Amniotic epithelial cell (primary cell): ENCODE measurements around the gene UBQLN2.
"Not testable (repeated sequence)": the region's sequence is repeated elsewhere in the genome, so short reads cannot be mapped to it uniquely, and the experiment has no call there.

Source experiments
- DNase-seq: peaks from one replicate; pipeline ENCODE4 v3.0.0-alpha.2; 2010; ENCODE audit warnings: low read depth

UBQLN2 gene

DNA sequence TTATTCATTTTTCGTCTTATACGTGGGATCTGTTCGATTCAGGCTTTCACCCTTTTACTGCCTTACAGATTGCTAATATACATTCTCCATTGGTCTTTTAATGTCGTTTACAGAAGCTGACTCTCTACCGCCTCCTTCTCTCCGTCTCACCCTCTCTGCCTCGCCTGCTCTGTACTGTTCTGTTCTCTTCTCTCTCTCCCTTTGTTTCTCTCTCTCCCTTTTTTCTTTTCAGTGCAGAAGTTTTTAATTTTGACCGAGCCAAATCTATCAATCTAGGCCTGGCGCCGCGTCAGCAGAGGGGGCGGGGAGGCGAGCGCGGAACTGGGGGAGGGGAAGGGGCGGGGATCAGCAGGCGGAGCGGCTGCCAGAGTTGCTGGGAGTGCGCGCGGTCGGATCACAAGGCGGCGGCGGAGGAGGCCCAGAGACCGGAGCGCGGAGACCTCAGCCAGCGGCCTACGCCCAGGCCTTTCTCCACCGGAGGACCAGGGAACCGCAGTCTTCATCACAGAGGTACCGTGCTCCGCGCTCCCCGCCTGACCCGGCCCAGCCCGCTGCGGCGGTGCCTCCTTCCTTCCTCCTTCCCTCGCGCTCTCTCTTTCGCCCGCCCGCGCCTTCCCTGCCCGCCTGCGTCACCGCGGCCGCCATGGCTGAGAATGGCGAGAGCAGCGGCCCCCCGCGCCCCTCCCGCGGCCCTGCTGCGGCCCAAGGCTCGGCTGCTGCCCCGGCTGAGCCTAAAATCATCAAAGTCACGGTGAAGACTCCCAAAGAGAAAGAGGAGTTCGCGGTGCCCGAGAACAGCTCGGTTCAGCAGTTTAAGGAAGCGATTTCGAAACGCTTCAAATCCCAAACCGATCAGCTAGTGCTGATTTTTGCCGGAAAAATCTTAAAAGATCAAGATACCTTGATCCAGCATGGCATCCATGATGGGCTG lies at the start of gene UBQLN2:
Gene UBQLN2, plus strand, starts transcription at position 397 of the 931 bp plus-strand sequence. Its CDS starts 247 bp downstream, at position 644.
- DNase-seq, result peak; percentile 71

DNA sequence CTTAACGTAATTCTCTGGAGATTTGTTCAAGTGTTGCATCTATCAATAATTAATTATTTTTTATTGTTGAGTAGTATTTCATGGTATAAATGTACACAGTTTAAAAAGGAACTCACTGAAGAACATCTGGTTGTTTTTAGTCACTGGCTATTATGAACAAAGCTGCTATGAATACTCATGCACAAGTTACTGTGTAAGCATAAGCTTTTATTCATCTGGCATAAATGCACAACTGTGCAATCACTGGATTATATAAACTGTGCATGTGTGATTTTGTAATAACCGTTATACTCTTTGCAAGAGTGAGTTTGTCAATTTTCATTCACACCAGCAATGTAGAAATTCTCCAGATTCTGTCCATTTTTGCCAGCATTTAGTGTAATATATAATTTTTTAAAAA lies 43.8 kb upstream of the UBQLN2 start:
- DNase-seq, result no peak

DNA sequence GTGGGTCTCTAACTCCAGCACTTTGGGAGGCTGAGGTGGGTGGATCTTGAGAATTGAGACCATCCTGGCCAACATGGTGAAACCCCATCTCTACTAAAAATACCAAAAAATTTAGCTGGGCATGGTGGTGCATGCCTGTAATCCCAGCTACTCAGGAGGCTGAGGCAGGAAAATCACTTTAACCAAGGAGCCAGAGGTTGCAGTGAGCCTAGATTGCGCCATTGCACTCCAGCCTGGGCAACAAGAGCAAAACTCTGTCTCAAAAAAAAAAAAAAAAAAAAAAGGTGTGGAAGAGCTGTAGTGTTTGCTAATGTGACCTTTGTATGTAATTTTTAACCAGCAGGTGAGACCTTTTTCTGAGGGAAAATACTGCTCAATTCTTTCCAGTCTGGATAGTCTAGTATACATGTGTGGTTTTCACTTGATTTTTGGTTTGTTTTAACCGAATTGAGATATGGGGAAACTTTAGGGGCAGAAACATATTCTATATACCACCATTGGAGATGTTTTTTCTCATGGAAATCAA lies 33.9 kb upstream of the UBQLN2 start:
- not testable (repeated sequence) for DNase-seq

DNA sequence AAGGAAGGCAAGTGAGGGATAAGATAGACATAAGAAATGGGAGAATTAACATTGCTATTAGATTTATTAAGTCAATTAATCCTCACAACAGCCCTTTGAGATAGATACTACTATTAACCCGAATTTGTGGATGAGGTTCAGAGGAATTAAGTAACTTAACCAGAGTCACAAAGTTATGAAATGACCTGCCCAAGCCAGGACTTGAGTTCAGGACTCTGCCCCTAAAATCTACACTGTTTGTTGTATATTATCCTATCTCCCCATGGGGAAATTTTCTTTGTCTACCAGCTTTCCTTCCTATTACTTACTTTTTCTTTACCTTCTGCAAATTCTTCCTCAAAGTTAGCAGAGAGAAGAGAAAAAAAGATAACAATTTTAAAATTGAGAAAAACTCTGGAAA lies 33.4 kb upstream of the UBQLN2 start:
- no peak for DNase-seq

DNA sequence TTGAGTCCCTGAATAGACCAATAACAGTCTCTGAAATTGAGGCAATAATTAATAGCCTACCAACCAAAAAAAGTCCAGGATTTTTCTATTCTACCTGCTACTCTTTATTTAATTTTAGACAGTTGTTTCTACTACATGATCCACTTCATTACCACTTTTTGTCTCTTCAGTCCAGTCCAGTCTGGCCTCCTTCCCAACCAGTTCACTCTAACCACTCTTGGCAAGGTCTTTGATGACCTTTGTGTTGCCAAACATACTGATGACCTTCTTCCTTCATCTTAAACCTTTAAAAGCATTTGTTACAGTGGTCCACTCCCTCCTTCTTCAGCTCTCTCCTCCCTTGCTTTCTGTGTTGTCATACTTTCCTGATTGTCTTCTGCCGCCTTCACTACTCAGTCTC lies 12.8 kb upstream of the UBQLN2 start:
- no peak for DNase-seq

DNA sequence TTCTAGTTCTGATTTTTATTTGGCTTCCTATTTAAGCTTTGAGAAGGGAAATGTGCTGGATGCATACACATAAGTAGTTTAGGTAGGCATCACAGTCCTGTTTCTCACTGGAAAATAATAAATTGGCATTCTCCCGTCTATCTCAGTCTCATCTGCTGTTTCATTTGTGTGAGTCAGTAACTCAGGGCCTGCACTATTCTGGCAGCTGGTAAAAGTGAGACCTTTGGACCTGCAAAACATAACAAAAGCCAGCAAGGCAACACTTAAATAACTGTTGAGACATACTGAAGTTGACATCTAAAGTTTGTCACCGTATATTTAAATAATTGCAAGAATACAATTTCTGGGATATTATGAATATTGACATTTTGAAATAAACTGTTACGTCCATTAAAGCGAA lies 8.6 kb upstream of the UBQLN2 start:
- no peak for DNase-seq

DNA sequence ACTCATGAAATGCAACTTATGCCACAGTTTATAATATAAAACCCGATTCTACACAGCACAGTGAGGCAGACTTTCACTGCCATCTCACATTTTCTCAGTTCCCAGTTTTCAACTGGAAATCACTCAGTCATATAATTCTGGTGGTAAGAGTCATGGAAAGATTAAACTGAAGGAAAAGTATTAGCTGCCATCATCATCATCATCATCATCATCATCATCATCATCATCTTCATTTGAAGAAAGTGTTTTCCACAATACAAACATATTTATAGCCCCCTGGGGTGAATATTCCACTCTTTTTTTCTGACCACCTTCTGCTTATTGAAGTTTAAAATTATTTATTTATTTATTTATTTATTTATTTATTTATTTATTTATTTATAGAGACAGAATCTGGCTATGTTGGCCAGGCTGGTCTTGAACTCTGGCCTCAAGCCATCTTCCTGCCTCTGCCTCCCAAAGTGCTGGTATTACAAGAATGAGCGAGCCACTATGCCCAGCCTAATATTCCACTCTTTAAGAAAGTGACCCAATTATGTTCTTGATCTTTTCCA lies 6.0 kb upstream of the UBQLN2 start:
- no peak for DNase-seq

DNA sequence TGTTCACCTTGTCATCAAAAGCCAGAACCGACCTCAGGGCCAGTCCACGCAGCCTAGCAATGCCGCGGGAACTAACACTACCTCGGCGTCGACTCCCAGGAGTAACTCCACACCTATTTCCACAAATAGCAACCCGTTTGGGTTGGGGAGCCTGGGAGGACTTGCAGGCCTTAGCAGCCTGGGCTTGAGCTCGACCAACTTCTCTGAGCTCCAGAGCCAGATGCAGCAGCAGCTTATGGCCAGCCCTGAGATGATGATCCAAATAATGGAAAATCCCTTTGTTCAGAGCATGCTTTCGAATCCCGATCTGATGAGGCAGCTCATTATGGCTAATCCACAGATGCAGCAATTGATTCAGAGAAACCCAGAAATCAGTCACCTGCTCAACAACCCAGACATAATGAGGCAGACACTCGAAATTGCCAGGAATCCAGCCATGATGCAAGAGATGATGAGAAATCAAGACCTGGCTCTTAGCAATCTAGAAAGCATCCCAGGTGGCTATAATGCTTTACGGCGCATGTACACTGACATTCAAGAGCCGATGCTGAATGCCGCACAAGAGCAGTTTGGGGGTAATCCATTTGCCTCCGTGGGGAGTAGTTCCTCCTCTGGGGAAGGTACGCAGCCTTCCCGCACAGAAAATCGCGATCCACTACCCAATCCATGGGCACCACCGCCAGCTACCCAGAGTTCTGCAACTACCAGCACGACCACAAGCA lies 898 bp downstream of the UBQLN2 start:
- DNase-seq, result peak; percentile 60

DNA sequence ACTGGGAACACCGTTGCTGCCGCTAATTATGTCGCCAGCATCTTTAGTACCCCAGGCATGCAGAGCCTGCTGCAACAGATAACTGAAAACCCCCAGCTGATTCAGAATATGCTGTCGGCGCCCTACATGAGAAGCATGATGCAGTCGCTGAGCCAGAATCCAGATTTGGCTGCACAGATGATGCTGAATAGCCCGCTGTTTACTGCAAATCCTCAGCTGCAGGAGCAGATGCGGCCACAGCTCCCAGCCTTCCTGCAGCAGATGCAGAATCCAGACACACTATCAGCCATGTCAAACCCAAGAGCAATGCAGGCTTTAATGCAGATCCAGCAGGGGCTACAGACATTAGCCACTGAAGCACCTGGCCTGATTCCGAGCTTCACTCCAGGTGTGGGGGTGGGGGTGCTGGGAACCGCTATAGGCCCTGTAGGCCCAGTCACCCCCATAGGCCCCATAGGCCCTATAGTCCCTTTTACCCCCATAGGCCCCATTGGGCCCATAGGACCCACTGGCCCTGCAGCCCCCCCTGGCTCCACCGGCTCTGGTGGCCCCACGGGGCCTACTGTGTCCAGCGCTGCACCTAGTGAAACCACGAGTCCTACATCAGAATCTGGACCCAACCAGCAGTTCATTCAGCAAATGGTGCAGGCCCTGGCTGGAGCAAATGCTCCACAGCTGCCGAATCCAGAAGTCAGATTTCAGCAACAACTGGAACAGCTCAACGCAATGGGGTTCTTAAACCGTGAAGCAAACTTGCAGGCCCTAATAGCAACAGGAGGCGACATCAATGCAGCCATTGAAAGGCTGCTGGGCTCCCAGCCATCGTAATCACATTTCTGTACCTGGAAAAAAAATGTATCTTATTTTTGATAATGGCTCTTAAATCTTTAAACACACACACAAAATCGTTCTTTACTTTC lies 1.8 kb downstream of the UBQLN2 start:
- DNase-seq, result no peak

DNA sequence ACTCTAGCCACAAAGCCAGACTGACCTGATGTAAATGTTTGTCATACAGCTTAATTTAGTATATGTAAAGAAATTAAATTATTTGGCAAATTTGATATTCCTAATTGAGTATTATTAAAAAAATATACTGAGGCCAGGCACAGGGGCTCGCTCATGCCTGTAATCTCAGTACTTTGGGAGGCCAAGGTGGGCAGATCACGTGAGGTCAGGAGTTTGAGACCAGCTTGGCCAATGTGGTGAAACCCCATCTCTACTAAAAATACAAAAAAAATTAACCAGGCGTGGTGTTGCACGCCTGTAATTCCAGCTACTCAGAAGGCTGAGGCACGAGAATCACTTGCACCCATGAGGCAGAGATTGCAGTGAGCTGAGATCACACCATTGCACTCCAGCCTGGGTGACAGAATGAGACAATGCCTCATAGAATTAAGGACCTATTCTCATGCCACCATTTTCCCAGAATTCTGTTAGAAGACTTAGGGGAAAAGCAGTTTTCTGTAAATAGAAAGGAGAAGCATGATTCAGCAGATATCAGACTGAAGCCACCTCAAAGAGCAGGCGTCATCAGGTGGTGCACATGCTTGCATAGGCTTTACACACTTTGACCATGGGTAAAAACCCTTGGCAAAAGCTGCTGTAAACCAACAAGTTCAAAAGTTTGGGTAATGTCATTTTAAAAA lies 6.1 kb downstream of the UBQLN2 start:
- DNase-seq, result no peak

DNA sequence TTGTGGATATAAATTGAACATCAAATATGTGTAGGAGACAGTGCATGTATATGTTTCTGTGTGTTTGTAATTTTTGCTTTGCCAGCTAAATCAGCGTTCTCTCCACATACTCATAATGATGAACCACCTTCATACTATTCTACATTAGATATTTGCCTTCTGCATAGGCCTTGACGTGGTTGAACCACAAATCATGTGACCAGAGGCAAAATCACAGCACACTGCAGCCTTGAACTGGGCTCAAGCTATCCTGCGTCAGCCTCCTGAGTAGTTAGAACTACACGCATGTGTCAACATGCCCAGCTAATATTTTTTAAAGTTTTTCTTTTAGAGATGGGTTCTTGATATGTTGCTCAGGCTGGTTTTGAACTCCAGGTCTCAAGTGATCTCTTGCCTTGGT lies 9.5 kb downstream of the UBQLN2 start:
- no peak for DNase-seq

DNA sequence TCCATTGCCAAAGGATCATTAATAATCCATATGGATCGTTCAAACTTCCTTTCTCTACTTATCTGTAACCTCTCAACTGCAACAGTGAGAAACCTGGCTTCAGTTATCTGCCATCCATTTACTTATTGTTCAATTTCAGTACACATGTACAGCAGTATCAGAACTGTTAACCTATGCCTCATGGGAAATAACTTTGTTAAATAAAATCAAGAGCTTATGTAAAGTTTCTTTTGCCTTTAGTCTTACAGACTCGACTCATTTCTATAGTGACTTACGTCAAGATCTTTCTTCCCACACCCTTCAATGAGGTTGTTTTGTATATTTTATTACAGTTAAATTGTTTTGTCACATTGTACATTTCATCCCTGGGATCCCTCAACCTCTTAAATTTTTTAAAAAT lies 11.4 kb downstream of the UBQLN2 start:
- no peak for DNase-seq

DNA sequence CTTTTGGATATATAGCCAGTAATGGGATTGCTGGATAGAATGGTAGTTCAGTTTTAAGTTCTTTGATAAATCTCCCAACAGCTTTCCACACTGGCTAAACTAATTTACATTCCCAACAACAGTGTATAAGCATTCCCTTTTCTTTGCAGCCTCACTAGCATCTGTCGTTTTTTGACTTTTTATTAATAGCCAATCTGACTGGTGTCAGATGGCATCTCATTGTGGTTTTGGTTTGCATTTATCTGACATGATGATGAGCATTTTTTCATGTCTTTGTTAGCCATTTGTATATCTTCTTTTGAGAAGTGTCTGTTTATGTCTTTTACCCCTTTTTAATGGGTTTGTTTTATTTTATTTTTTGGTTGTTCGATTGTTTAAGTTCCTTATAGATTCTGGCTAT lies 13.3 kb downstream of the UBQLN2 start:
- DNase-seq, result no peak

DNA sequence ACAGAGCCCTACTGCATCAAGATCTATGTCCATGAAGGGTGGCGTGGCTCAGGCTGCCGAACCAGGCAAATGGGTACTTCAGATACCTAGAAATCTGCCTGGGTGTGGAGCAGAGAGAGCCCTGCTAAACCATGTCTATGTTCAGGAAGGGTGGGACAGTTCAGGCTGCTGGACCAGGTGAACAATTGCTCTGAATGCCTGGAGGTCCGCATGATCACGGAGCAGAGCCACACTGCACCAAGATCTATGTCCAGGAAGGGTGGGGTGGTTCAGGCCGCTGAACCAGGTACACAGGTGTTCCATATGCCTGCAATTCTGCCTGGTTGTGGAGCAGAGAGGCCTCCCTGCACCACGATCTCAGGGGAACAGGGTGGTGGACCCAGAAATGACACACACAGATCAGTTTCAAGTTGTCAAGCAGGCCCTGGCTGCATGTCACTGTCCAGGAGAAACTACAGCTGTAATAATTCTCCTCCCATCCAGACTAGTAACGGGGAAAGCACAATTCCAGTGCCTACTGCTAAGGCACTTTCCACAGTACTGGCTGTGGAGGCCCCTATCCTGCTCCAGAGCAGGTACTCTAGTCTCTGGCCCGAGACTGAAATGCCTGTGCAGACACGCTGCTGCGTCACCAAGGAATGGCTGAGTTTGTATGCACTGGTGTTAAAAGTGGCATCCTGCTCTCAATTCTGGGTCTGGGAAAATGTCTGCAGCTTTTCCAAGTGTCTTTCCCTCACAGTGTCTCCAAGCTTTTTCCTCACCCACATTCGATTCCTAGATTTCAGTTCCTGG lies 25.2 kb downstream of the UBQLN2 start:
- no peak for DNase-seq

DNA sequence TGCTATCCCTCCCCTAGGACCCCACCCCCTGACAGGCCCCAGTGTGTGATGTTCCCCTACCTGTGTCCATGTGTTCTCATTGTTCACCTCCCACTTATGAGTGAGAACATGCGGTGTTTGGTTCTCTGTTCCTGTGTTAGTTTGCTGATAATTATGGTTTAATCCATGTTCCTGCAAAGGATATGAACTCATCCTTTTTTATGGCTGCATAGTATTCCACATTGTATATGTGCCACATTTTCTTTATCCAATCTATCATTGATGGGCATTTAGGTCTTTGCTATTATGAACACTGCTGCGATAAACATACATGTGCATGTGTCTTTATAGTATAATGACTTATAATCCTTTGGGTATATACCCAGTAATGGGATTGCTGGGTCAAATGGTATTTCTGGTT lies 28.4 kb downstream of the UBQLN2 start:
- DNase-seq, result not testable (repeated sequence)

DNA sequence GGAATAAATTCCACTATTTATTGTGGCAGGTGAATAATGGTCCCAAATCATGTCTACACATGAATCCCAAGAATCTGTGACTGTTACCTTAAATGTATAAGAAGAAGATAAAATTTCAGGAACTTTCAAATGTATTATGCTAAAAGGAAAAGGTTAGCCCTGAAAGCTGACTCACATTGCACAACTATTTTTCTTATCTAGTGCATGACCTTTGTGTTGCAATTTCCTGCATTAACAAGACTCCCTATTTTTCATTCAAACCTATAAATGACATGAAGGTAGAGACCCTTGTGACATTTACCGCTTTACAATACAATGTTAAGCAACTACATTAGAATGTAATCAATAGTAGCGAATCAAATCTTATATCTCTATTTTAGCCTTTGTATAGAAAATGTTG lies 36.7 kb downstream of the UBQLN2 start:
- peak; percentile 65 for DNase-seq

DNA sequence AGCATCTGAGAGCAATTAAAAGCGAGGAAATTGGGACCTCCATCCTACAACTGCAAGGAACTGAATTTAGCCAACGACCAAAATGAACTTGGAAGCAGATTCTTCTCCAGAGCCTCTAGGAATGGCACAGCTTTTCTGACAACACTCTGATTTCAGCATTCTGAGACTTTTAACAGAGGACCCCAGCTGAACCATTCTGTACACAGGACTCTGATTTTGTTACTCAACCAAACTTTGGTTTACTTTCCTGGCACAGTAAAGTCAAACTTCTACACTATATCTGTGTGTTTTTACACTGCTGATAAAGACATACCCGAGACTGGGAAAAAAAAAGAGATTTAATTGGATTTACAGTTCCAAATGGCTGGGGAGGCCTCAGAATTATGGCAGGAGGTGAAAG lies 37.6 kb downstream of the UBQLN2 start:
- DNase-seq, result no peak

DNA sequence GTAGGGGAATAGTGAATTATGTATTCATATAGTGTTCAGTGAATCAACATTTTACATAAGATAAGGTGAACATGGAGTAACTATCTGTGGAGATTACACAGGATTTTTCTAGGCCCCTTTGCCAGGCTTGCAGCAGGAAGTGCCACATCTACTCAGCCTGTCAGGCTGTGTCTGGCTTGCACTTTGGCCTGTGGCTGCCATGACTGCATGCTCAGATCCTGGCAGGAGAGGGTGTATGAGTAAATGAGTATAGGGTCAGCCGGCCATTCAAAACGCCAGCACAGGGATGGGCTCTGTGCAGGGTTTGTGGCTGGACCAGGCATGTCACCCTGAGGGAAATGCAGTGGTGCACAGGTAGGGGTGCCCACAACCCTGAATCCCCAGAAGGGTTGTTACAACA lies 51.9 kb downstream of the UBQLN2 start:
- no peak for DNase-seq
